Panc1 (cell line): ENCODE results near the gene DRP2.

ENCODE experiments used
- CTCF ChIP-seq: fragments of 450-650 bp; IDR thresholded peaks from 2 replicates; pipeline ENCODE4 v1.5.1; 2017; ENCODE audit warnings: mild to moderate bottlenecking
- POLR2AphosphoS5 ChIP-seq: IDR thresholded peaks from 2 replicates; pipeline ENCODE4 v1.6.1; 2012; ENCODE audit warnings: mild to moderate bottlenecking, low read depth, low read length, moderate library complexity
- TCF7L2 ChIP-seq: IDR thresholded peaks from 2 replicates; pipeline ENCODE4 v1.6.1; 2011; ENCODE audit warnings: mild to moderate bottlenecking, low read depth, low read length, inconsistent platforms

GRCh38 chrX:101237041-101237440 lies 17.5 kb downstream of the DRP2 start:
- TF ChIP-seq CTCF (no peak), TCF7L2 (no peak), POLR2AphosphoS5 (no peak)
